NCI-H146 (cell line): ENCODE measurements around the gene NTRK3.
A peak's percentile ranks its signal among the peaks of the same experiment; 100 is the strongest.

Experiments used
- DNase-seq: peaks from one replicate; lab custom pipeline; 2025; lab: John Stamatoyannopoulos, UW

NTRK3 gene

DNA sequence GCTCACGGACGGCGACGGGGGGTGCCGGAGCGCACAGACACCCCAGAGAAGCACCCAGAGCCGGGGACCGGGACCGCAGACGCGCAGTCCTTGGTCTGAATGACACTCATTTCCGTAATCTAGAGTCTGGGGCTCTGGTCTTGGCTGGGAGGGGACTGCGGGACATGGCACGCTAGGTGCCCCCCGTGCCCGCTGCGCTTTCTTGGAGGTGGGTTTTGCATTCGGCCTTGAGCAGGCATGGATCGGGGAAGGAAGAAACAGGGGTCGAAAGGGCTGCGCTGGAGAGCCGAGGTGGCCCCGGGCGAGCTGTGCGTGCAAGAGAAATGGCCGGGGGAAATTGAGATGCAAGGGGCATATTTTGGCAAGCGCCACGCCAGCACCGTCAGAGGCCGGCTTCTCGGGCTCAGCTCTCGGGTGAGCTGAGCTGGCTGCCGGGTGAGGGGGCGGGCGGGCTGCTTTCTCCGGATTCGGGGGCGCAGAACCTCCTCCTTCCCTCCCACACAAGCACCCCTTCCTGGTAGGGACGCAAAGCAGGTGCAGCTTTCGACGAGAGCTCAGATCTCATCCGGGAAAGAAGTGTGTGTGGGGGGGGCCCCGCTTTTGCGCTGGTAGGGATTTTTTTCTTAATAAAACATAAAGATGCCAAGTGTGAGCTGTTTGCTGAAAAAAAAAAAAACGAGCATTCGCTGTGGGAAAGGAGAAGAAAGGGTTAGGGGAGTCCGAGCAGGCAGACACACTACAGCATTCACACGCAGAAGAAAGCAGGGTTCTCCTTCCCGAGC lies 963 bp upstream of the NTRK3 start:
- no peak for DNase-seq

DNA sequence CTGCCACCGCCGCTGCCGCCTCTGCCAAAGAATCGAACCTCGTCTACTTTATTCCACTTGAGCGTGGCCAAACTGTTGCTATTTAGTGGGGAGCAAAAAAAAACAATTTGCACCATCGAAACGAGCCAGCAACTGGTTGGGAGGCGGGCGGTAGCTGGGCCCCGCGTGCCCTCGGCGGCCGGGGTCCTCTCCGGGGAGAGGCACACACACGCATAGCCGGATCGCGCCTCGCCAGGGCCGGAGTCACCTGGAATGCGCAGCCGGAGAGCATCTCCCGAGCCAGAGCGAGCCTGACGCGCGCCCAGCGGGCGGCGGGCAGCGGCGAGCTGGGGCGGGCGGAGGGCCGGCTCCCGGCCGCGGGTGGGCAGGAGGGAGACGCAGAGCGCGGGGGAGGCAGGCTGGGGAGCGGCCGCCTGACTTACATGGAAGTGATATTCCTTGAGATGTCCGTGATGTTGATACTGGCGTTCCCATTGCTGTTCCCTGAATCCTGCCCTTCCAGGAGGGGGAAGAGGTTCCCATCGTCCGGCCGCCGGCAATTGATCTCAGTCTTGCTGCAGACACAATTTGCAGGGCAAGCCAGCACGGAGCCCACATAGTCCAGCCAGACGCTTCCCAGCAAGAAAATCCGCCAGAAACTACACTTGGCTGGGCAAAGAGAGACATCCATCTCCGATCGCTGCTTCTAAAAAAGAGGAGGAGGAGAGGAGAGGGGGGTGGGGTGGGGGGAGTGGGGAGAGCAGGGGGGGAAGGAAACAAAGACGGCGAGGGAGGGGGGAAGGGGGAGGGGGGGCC lies 858 bp downstream of the NTRK3 start:
- peak; percentile 34 for DNase-seq

DNA sequence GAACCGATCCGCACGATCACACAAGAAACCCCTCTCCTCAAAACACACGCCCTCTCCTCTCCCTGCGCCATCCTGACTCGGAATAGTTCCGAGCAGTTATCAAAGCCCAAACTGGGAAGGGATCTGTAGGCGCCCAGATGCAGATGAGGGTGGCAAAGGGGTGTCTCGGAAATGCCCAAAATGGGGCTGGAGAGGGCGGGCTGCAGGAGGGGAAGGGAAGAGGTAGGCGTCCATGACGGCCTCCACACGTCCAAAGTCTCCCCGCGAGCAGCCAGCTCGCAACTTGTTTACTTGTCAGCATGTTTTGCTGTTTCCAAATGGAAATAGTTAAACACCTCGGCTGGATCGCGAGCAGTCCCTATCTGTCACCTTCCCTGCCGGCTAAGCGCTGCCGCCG lies 1.5 kb downstream of the NTRK3 start:
- no peak for DNase-seq

DNA sequence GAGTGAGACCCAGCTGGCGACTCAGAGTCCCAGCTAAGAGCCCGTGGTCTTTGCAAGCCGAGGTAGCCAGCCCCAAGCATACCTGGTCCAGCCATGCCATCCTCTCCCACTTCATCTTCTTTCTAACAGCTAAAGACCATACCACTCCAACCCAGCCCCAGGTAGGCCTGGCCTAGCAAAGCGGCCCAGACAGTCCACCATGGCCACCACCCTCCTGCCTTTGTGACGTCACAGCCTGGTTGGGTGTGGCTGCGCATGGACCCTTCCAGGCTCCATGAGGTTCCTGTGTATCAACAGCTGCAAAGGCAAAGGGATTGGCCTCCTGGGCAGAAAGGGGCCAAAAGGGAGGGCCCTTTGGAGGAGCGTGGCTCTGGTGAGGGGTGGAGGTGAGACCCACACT lies 4.1 kb downstream of the NTRK3 start:
- no peak for DNase-seq

DNA sequence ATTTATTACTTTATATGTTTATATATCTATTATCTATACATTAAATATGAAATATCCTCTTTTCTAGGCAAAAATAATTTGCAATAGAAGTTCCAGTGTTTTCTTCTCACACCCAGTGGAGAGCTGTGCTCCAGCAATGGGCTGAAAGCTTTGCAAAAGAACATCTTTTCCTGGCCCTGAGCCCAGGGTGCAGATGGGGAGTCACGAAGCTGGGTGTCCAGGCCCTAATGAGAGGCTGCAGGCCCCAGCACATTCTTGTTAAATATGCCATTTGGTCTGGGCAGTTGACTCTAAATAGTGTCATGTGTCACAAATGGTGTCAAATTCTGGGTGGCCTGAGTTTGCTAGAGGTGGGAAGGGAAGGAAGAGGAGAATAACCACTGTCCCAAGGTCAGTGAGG lies 5.7 kb downstream of the NTRK3 start:
- DNase-seq: no peak

DNA sequence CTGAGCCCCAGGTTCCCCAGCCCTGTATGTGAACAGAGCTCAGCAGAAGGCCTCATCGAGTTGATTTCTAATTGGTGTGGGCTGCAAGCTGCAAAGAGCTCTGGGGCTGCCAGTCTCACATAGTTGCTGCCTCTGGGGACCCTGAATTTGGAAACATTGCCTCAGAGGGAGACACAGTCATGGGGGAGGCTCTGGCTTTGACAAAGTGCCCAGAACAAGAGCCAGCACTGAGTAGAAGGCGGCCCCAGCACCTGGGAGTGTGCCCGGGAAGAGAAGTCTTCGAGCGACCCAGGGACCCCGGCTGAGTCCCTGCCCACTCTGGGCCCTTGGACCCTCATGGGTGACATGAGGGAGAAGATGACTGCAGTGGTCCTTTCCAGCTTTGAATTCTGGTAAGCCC lies 7.3 kb downstream of the NTRK3 start:
- DNase-seq: no peak

DNA sequence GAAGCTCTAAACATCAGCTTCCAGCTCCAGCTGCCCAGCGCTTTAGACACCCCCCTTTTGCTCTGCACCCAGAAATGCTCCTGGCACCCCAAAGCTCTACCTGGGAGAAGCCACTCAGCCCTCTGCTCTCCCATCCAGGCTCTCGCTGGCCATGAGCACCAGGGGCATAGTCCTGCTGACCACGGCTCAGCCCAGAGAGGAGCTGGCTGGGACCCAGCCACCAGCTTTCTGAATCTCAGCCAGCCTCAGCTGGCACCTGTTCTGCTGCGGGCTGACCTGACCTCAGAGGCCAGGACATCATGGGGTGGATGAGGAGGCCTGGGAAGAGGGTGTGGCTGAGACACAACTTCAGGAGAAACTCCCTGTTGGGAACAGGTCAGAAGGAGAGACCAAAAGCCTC lies 8.6 kb downstream of the NTRK3 start:
- no peak for DNase-seq

DNA sequence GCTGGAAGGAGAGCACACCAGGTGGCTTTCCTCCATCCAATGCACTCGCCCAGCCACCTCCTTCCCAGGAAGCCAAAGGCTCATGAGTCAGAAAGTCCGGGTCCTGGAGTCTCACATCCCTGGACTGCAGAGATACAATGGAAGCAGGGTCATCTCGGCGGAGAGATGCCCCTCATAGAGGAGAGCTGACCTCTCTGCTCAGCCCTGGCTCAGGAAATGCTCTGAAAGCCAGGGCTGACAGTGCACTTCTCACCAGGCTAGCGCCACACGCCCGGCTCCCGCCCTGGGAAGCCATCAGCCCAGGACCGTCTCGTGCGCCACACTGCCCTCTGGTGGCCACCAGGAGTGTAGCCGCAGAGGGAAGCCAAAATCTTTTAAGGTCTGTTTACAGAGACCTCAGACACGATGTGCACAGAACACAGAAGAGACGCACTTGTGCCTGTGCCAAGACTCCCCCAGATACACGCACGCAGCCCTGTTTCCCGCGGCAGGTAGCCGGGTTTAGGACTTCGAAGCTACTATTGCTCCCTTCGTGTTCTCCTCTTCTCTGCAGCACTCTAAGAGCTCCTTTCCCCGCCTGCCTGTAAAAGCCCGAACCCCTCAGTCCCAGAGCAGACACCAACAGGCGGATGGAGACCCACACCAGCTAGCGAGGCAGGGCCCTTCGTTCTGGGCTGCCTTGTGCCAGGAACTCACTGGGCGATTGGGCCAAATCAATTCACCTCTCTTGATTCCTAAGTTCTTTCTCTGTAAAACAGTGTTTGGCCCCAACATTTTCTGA lies 9.7 kb downstream of the NTRK3 start:
- DNase-seq: peak; percentile 18

DNA sequence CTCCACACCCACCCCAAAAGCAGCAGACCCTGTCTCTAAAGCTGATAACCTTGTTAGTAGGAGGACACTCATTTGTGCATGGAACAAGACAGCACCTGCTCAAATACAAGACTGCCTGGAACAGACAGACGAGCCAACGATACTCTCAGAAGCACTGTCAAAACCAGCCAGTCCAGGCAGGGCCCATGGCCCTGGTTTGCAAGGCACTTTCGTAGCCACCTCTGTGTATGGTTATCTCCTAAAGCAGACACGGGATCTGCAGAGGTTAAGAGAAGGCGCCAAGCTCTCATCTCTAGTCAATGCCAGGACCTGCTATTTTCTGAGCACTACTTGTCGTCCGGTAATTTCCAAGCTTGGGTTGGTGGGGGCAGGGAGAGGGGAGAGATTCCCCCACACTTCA lies 10.5 kb downstream of the NTRK3 start:
- no peak for DNase-seq

DNA sequence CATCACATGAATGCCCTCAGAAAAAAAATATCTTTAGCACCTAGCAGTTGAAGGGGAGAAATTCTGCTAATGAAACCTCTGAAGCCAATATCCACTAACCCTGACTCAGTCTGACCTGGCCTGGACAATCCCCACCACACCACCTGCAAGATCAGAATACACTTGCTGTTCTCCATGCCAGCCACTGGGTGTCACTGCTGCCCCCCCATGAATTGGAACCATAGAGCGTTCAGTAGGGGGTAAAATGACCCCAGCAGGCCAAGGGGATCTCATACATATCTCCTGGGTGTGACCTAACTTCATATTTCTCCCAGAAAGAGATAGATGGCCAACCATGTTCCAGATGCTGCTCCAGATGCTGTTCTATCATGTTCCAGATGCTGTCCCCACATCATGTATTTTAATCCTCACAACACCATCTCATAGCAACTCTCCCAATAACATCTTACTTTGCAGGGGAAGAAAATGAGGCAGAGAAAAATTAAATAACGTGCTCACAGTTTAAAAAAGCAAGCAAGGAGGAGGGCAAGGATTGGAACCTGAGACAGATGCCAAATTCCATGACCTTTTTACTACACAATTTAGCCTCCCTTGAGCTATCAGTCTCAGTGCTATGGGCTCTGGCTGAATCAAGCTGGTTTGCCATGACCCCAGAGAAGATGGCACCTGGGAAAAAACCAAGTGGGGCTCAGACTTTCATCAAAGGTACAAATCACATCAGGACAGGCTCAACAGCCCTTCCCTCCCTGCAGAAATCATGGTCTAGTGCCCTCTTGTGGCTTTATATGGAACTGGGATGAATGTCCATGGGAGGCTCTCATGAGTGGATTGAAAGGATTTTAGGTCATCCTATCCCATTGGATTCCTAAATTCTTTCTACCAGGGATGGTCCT lies 12.4 kb downstream of the NTRK3 start:
- DNase-seq: no peak

DNA sequence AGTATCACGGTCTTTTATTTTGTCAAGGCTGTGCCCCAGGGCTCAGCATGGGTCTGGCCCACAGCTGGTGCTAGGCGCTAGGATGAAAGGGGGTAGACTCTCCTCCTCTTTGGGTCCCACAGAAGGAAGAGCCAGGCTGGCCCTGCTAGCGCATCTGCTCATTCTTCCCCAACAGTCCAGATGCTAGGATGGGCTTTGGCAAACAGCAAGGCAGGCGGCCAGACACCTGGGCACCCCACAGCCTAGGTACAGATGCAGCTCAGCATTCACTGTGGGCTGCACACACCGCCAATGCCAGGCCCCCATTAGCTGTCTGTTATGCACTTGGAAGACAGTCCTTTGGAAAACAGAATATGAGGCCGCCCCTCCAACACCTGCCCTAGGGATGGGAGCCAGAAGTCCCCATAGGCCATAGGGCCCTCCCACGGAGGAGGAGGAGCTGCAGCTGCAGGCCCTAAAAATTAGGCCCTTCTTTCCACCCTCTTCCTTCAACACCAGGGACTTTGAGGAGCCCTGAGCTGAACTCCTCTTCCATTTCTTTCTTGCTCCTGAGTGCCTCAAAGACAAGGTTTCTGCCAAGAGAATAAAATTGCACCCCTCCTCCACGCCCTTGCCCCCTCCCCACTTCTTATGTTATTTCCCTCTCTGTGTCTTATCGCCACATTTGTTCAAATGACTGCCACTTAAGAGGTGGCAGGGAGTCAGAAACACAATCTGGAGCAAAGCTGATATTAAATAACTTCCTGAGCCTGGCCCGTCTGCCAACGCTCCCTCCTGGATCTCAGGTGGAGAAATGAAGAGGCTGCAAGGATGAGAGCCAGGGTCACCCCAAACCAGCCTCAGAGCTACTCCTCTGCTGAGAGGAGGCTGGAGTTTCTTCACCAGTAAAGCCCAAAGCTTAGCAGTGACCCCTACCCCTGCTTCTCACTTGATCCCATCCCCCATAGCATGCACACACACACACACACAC lies 13.7 kb downstream of the NTRK3 start:
- no peak for DNase-seq

DNA sequence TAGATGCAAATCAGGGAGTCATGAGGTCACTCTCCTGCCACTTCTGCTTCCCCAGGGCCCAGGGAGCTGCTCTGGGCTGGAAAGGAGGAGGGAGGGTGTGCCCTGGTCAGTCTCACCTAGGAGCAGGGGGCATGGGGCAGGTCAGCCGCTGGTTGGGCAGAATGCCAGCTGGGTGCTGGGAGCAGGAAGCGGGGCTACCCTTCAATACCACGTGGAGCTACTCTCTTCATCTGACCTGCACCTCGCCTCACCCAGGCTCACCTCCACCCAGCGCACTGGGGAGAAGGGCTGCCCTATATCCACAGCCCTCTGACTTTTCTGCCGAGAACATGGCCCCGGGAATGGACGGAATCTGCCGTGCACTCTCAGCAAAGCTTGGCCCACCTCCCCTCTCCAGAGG lies 15.1 kb downstream of the NTRK3 start:
- DNase-seq: no peak

DNA sequence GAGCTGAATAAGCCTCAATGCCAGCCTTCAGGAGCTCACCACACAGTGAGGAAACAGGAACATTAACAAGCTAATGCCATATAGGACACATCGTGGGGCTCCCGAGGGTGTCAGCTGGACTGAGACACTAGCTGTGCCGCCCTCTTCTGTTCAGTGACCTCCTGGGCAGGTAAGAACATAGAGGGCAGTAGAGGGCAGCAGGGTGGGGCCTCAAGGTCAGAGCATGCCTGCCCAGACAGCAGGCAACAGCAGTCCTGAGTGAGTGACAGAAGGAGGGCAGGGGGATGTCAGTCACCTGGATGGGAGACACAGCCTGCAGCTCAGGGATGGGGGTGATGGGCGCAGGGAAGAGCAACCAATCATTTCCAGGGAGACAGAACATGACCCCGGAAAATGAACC lies 15.5 kb downstream of the NTRK3 start:
- no peak for DNase-seq

DNA sequence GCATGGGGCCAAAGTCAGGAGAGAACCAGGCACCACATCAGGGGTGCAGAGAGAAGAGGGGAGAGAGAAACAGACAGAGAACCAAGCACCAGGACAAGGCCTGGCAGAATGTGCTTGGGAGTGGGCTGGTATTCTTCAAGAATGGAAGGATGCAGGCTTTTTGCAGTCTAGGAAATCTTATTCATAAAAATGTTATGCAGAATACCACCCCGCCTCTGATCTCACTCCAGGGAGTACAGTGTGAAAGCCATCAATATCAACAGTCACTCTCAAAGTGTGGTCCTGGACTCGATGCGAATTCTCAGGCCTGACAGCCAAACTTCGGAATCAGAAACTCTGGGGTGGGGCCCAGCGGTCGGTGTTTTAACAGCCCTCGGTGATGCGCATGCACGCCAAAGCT lies 16.9 kb downstream of the NTRK3 start:
- no peak for DNase-seq

DNA sequence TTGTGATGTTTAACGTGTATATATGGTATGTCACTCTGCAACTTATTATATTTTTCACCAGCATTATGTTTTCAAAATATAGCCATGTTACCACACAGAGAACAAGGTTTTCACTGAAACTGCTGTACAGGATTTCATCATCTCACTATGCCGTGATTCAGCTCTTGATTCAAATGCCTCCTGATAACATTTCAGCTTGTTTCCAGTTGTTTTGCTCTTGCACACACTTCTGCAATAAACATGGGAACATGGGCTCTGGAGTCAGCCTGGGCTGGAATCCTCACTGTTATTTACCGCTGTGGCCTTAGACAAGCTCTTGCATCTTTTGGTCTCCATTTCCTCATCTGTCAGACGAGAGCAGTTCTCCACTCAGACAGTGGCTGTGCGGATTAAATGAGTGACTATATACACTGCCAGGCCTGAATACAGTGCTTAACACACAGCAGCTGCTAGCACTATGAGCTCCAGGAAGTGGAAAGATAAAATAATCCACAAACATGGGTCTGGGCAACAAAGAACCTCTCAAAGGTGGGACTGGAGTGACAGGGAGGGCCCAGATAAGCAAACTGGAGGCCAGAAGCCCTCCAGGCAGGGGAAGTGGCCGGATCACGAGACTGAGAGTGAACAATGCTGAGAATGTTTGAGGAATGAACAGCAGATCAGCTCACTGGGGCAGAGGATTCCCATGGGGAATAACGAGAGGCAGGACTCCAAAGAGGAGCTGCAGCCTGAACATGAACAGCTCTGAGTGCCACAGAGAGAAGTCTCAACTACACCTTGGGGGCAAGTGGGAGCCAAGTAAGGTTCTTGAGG lies 17.7 kb downstream of the NTRK3 start:
- no peak for DNase-seq

DNA sequence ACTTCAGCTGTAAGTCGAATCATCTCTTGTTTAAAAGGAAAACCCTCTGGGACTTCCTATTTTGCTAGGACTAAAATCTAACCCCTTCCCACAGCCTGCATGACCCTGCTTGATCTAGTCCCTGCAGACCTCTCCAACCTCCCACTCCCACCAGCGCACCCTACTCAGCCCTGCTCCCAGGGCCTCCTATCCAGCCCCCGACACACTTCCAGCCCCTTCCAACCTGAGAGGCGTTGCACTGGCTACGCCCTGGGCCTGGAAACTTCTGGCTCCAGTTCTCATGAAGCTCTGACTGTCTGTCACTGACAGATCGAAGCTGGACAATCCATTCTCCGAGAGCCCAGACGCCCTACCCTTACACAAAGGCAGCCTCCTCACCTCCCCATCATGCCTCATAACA lies 21.8 kb downstream of the NTRK3 start:
- no peak for DNase-seq

DNA sequence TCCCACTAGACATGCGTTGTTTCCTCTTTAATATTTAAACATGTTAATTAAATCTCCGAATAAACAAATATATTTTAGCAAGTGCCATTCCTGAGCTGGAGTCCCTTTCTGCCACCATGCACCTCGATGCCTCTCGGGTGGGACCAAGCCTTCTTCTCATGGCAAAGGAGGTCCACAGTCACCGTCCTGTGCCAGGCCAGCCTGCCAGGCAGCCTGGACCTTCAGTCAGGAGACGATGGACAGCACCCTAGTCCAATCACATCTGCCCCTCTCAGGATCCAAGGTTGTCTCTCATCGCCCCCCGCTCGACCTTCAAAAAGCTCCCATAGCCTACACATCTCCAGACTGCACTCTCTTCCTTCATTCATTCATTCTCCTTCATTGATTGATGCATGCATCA lies 22.6 kb downstream of the NTRK3 start:
- DNase-seq: no peak

DNA sequence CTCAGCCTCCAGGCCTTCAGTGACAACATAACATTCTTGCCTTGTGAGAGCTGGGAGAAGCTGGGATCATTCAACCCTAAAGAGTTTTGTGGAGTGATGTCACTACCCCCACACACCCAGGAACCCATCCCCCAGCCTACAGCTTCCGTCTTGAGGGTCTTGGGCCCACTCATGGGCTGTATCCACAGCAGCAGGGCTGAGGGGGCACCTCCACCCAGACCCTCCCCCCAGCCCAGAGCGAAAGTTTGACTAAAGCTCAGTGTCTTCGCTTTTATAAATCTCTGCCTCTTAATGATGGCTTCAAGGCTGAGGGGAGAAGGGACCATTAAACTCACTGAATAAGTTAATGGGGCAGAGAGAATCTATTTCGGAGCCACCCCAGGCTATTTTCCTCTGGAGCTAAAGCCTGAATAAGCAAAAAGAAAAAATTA lies 23.8 kb downstream of the NTRK3 start:
- no peak for DNase-seq

DNA sequence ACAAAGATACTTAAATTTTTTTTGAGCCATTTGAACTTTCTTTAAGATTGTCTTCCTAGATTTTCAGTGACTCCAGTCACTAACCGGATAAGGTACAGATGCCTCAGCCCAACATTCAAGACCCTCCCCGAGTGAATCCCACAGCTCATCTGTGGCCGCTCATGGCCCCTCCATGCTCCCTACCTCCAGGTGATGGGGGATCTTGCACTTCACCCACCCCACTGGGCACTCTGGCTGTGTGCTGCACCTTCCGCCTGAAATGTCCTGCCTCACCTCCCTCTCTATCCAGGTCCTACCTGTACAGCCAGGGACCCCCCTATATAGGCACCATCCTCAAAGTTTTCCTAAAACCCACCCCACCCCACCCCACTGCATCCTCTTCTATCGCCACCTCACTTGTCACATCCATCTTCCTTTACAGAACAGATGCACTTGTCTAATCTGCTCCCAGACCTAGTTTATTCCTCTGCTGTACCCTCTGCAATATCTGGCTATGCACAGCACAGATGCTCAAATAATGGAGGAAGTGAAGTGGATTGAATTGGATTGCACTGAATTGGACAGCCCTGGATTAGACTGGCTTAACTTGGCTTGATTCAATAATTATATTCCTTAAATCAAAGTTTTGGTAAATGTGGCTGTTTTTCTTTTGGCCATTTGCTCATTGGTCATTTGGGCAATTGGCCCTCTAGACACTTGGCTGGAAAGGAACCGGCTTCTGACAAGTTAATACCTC lies 24.5 kb downstream of the NTRK3 start:
- no peak for DNase-seq
